IMR-90 (cell line): ENCODE results near the gene SLC4A2. TPM values are rescaled to one million over a fixed set of nuclear protein-coding genes. Genes with fewer than 3 reads are reported as not detected.

Source experiments
- ATAC-seq: fragments of 200-7000 bp; cut with Tn5 transposase; 2 replicates; pipeline ENCODE4 v1.9.1; 2020; ENCODE audit warnings: low read depth, mild to moderate bottlenecking, moderate library complexity
- BruUV-seq: library from RNA; stranded (reverse); fragments of 400-500 nt; replicated peaks from 2 replicates; lab custom pipeline; 2021; lab: Mats Ljungman, UMichigan
- CTCF ChIA-PET: fragments of 300-600 bp; formaldehyde crosslinking; extraction: SDS; loops from one replicate; lab custom pipeline; 2021; ENCODE audit warnings: antibody characterized with exemption; lab: Yijun Ruan, JAX
- POLR2A ChIA-PET: fragments of 300-600 bp; sonication (Branson Sonifier 250); formaldehyde crosslinking; loops from one replicate; lab custom pipeline; 2022; ENCODE audit warnings: antibody characterized with exemption; ENCODE audit not compliant: unreplicated experiment; lab: Charles Lee
- DNase-seq: peaks from one replicate; pipeline ENCODE4 v3.0.0; 2013
- H2AFZ ChIP-seq: replicated peaks from 2 replicates; pipeline ENCODE3; 2013; ENCODE audit warnings: low read length, mild to moderate bottlenecking; ENCODE audit not compliant: poor library complexity
- H2AK5ac ChIP-seq: 2 replicates; pipeline ENCODE4 v1.6.1; 2013; ENCODE audit warnings: low read depth, low read length, inconsistent platforms
- H2AK9ac ChIP-seq: replicated peaks from 2 replicates; pipeline ENCODE3; 2013; ENCODE audit warnings: mild to moderate bottlenecking, low read depth, low read length, moderate library complexity; ENCODE audit not compliant: poor library complexity
- H2BK120ac ChIP-seq: 2 replicates; pipeline ENCODE4 v1.6.1; 2013; ENCODE audit warnings: low read depth, low read length, inconsistent platforms
- H2BK15ac ChIP-seq: 3 replicates; pipeline ENCODE4 v1.6.1; 2013; ENCODE audit warnings: low read depth, low read length, inconsistent platforms
- H2BK20ac ChIP-seq: 2 replicates; pipeline ENCODE4 v1.6.1; 2013; ENCODE audit warnings: low read depth, mild to moderate bottlenecking, inconsistent platforms, low read length, moderate library complexity
- H2BK5ac ChIP-seq: 2 replicates; pipeline ENCODE4 v1.6.1; 2013; ENCODE audit warnings: mild to moderate bottlenecking, low read depth, low read length, inconsistent platforms; ENCODE audit not compliant: poor library complexity, severe bottlenecking
- H3K14ac ChIP-seq: replicated peaks from 2 replicates; pipeline ENCODE4 v1.6.1; 2013; ENCODE audit warnings: low read depth, low read length, inconsistent platforms
- H3K18ac ChIP-seq: 2 replicates; pipeline ENCODE4 v1.6.1; 2013; ENCODE audit warnings: low read depth, low read length, control low read depth
- H3K23ac ChIP-seq: 2 replicates; pipeline ENCODE4 v1.6.1; 2013; ENCODE audit warnings: low read depth, low read length, inconsistent platforms
- H3K27ac ChIP-seq: 2 replicates; pipeline ENCODE4 v1.5.1; 2013; ENCODE audit warnings: mild to moderate bottlenecking, control low read depth, low read length; ENCODE audit not compliant: insufficient read depth
- H3K27me3 ChIP-seq: 2 replicates; pipeline ENCODE4 v1.6.1; 2013; ENCODE audit warnings: low read length; ENCODE audit not compliant: control insufficient read depth, insufficient read depth
- H3K36me3 ChIP-seq: 2 replicates; pipeline ENCODE4 v1.6.1; 2013; ENCODE audit warnings: low read length, mixed read lengths; ENCODE audit not compliant: control insufficient read depth, insufficient read depth
- H3K4ac ChIP-seq: 2 replicates; pipeline ENCODE4 v1.6.1; 2013; ENCODE audit warnings: low read depth, low read length, inconsistent platforms
- H3K4me1 ChIP-seq: 2 replicates; pipeline ENCODE4 v1.6.1; 2013; ENCODE audit warnings: low read length, mixed read lengths; ENCODE audit not compliant: control insufficient read depth, insufficient read depth
- H3K4me2 ChIP-seq: 2 replicates; pipeline ENCODE4 v1.6.1; 2013; ENCODE audit warnings: low read depth, mild to moderate bottlenecking, control low read depth, low read length, moderate library complexity
- H3K4me3 ChIP-seq: 2 replicates; pipeline ENCODE4 v1.5.1; 2013; ENCODE audit warnings: low read depth, mild to moderate bottlenecking, control low read depth, low read length, moderate library complexity; ENCODE audit not compliant: insufficient read depth
- H3K56ac ChIP-seq: 2 replicates; pipeline ENCODE4 v1.6.1; 2013; ENCODE audit warnings: low read length, inconsistent platforms; ENCODE audit not compliant: insufficient read depth; ENCODE audit errors: extremely low read depth
- H3K79me1 ChIP-seq, 2 experiments: 2 replicates each; pipeline ENCODE4 v1.6.1; 2013; ENCODE audit warnings: low read length in 2 of 2, inconsistent platforms in 1 of 2, low read depth in 1 of 2
- H3K9ac ChIP-seq: 2 replicates; pipeline ENCODE4 v1.6.1; 2013; ENCODE audit warnings: low read depth, low read length, control low read depth
- H3K9me1 ChIP-seq: 2 replicates; pipeline ENCODE4 v1.6.1; 2013; ENCODE audit warnings: low read length, inconsistent platforms; ENCODE audit not compliant: insufficient read depth
- H3K9me3 ChIP-seq: 2 replicates; pipeline ENCODE4 v1.6.1; 2013; ENCODE audit warnings: low read length; ENCODE audit not compliant: control insufficient read depth, insufficient read depth
- H4K20me1 ChIP-seq: 2 replicates; pipeline ENCODE4 v1.6.1; 2013; ENCODE audit warnings: low read length, inconsistent platforms; ENCODE audit not compliant: insufficient read depth
- H4K5ac ChIP-seq: 2 replicates; pipeline ENCODE4 v1.6.1; 2013; ENCODE audit warnings: mild to moderate bottlenecking, low read depth, low read length, control low read depth
- H4K8ac ChIP-seq, 2 experiments: 2 replicates each; pipeline ENCODE4 v1.6.1; 2013; ENCODE audit warnings: low read depth in 2 of 2, low read length in 2 of 2, control low read depth in 1 of 2, inconsistent platforms in 1 of 2
- H4K91ac ChIP-seq: 2 replicates; pipeline ENCODE4 v1.6.1; 2013; ENCODE audit warnings: low read depth, low read length, inconsistent platforms; ENCODE audit not compliant: insufficient read depth
- BHLHE40 ChIP-seq: fragments of 150-350 bp; IDR thresholded peaks from 2 replicates; pipeline ENCODE4 v1.6.1; 2016; ENCODE audit warnings: mild to moderate bottlenecking, low read depth, low read length
- NFE2L2 ChIP-seq: fragments of 150-350 bp; IDR thresholded peaks from 2 replicates; pipeline ENCODE4 v1.6.1; 2016; ENCODE audit warnings: low read depth, mild to moderate bottlenecking, low read length
- RAD21 ChIP-seq: IDR thresholded peaks from 2 replicates; pipeline ENCODE4 v1.6.1; 2012; ENCODE audit warnings: low read length, improper control_type of control experiment
- WGBS, 2 experiments: methylation state at CpG; one replicate each; pipeline versions ENCODE4 v1.1.5 to v1.1.7; 2013; ENCODE audit warnings: missing lambda C conversion rate in 2 of 2; ENCODE audit not compliant: insufficient read length in 1 of 2; ENCODE audit errors: extremely low coverage in 2 of 2; 5-methylcytosine and 5-hydroxymethylcytosine counted together
- dilution Hi-C: fragments of 300-500 bp; cut with HindIII; formaldehyde crosslinking; loops from one replicate; pipeline ENCODE4 v1.14.3; 2018; ENCODE audit warnings: low sequenced_read_pairs; ENCODE audit not compliant: unreplicated experiment
- in situ Hi-C: fragments of 300-500 bp; cut with MboI; formaldehyde crosslinking; loops from 3 replicates; pipeline ENCODE4 v1.14.3; 2019; ENCODE audit warnings: low sequenced_read_pairs, inconsistent platforms, mixed read lengths
- intact Hi-C: fragments of 100-400 bp; cut with micrococcal nuclease; formaldehyde crosslinking; loops from 2 replicates; pipeline ENCODE4 v1.10.0; 2022
- polyA plus RNA-seq, 3 experiments: library from polyadenylated mRNA; depleted of rRNA; stranded (reverse); fragments of >200 nt; gene quantifications; 2 replicates each; pipeline ENCODE4 v1.2.3, GENCODE V29; 2012; ENCODE audit warnings: low replicate concordance in 1 of 3
- total RNA-seq: library from RNA; depleted of rRNA; stranded (reverse); fragments of >200 nt; gene quantifications from 2 replicates; pipeline ENCODE4 v1.2.3, GENCODE V29; 2012
- TF ChIP-seq, protein P1 (sequence below): fragments of 150-350 bp; IDR thresholded peaks from 2 replicates; pipeline ENCODE4 v1.6.1; 2016; ENCODE audit warnings: low read depth, mild to moderate bottlenecking, low read length, moderate library complexity, borderline replicate concordance

Gene SLC4A2
- total and polyA plus RNA-seq, 2 of the 4 experiments (the other 2 are of a cell fraction): 29.6 to 91.0 TPM

DNA sequence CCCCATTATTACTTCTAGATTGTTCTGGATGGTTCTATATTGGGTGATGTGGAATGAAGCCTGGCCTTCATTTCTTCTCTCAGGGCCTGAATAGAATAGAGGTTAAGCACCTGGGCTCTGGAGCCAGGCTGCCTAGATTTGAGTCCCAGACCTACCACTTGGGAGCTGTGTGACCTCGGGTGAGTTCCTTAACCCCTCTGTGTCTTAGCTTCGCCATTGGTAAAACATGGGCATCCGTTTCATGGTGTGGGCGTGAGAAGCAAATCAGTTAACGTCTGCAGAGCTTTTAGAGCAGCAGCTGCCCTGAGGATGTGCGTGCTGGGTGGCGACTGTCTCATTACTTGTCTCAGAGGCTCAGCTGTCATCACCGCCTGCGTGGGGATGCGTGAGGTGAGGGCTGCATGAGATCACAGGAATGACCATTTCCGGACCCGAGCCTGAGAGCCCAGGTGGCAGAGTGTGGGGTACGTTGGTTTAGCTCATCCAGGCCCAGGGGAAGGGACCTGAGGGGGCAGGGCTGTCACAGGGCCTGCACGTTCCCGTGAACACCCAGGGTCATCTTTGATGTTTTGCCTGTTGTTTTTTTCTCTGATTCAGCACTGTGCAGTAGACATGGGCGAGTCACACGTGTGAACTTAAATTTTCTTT, 36.6 kb downstream of the SLC4A2 start:
- TF ChIP-seq, protein P1, sequence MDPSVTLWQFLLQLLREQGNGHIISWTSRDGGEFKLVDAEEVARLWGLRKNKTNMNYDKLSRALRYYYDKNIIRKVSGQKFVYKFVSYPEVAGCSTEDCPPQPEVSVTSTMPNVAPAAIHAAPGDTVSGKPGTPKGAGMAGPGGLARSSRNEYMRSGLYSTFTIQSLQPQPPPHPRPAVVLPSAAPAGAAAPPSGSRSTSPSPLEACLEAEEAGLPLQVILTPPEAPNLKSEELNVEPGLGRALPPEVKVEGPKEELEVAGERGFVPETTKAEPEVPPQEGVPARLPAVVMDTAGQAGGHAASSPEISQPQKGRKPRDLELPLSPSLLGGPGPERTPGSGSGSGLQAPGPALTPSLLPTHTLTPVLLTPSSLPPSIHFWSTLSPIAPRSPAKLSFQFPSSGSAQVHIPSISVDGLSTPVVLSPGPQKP: no peak
- TF ChIP-seq RAD21 (no peak), NFE2L2 (no peak), BHLHE40 (peak; percentile 82)
- Histone ChIP-seq H2BK120ac (no peak overlapping the region), H3K18ac (no peak overlapping the region), H4K20me1 (peaks cover 92% of the 10 kb centered on the region), H4K5ac (no peak overlapping the region), H3K4me1 (peaks cover 9% of the 10 kb centered on the region), H2BK15ac (no peak overlapping the region), H2BK5ac (no peak overlapping the region), H3K27ac (no peak overlapping the region), H3K4ac (no peak overlapping the region), H4K91ac (no peak overlapping the region), H3K79me1 (peaks cover 6 to 87% of the 10 kb centered on the region in 2 experiments; a peak in 3 of 4 replicates), H3K23ac (no peak overlapping the region), H3K56ac (no peak overlapping the region), H3K9ac (no peak overlapping the region), H4K8ac (no peak overlapping the region), H3K27me3 (no peaks in the 10 kb centered on the region), H3K9me1 (peaks cover 12% of the 10 kb centered on the region; the same call in 1 of the 2 replicates), H3K9me3 (no peaks in the 10 kb centered on the region), H2AK9ac (no peak overlapping the region), H3K4me2 (no peak overlapping the region), H3K36me3 (peaks cover 11% of the 10 kb centered on the region; the same call in 1 of the 2 replicates), H3K4me3 (no peak overlapping the region), H2AFZ (peak overlapping the region; percentile 41), H2BK20ac (no peak overlapping the region), H3K14ac (no peak overlapping the region), H2AK5ac (no peak overlapping the region; the same call in 1 of the 2 replicates)
- 87% methylated on average over 9 of the region's 17 CpGs; no CpG with 5 or more reads in 1 of the 2 experiments for WGBS, 2 experiments
- no peak for DNase-seq
- dilution Hi-C loops: no loop called here
- intact Hi-C loops: no loop called here
- ChIA-PET CTCF (no interaction called here), POLR2A (no interaction called here)
- in situ Hi-C loops: no loop called here
- no TSS peak for BruUV-seq
- ATAC-seq: no peak
